OCI-LY3 (cell line): Measurements from ENCODE around the gene DCBLD1.

Experiments
- H2AFZ ChIP-seq: fragments of 200-600, 300-600 bp; shearing (Covaris generic); 2 replicates; pipeline ENCODE4 v1.6.0; 2014; ENCODE audit warnings: antibody characterized with exemption, low read depth, low read length
- H3K27ac ChIP-seq: fragments of 200-600, 300-600 bp; sonication (generic); 2 replicates; pipeline ENCODE4 v1.5.1; 2014; ENCODE audit warnings: mild to moderate bottlenecking, low read length, moderate library complexity, mixed read lengths
- H3K27me3 ChIP-seq: fragments of 200-600, 300-600 bp; sonication (generic); 2 replicates; pipeline ENCODE4 v1.6.1; 2014; ENCODE audit warnings: low read depth, low read length, mixed read lengths
- H3K36me3 ChIP-seq: fragments of 200-600, 300-600 bp; sonication (generic); replicated peaks from 2 replicates; pipeline ENCODE3; 2014; ENCODE audit warnings: low read depth, low read length, mixed read lengths
- H3K4me1 ChIP-seq: fragments of 300-600, 200-600 bp; sonication (generic); 2 replicates; pipeline ENCODE4 v1.6.1; 2014; ENCODE audit warnings: low read length, mixed read lengths
- H3K4me2 ChIP-seq: fragments of 200-600, 300-600 bp; sonication (generic); 2 replicates; pipeline ENCODE4 v1.6.1; 2014; ENCODE audit warnings: low read length, mixed read lengths
- H3K4me3 ChIP-seq: fragments of 300-600, 200-600 bp; sonication (generic); 2 replicates; pipeline ENCODE4 v1.5.1; 2014; ENCODE audit warnings: antibody characterized with exemption, mild to moderate bottlenecking, low read length, moderate library complexity
- H3K79me2 ChIP-seq: fragments of 300-600, 200-600 bp; shearing (Covaris generic); 2 replicates; pipeline ENCODE4 v1.6.1; 2014; ENCODE audit warnings: mild to moderate bottlenecking, low read length, mixed read lengths
- H3K9ac ChIP-seq: fragments of 300-600, 200-600 bp; shearing (Covaris generic); 2 replicates; pipeline ENCODE4 v1.6.0; 2014; ENCODE audit warnings: mild to moderate bottlenecking, low read length, moderate library complexity
- H3K9me3 ChIP-seq: fragments of 200-600, 300-600 bp; shearing (Covaris generic); 2 replicates; pipeline ENCODE4 v1.6.1; 2014; ENCODE audit warnings: low read length, mixed read lengths; ENCODE audit not compliant: insufficient read depth
- H4K20me1 ChIP-seq: fragments of 200-600, 300-600 bp; sonication (generic); 2 replicates; pipeline ENCODE4 v1.6.1; 2016; ENCODE audit warnings: low read length, mixed read lengths; ENCODE audit not compliant: insufficient read depth
- EZH2phosphoT487 ChIP-seq: fragments of 200-600 bp; shearing (Covaris generic); IDR thresholded peaks from 2 replicates; pipeline ENCODE4 v1.6.1; 2018; ENCODE audit warnings: antibody characterized with exemption, mixed run types, low read depth
- TF ChIP-seq, protein P1 (sequence below): fragments of 200-600, 300-600 bp; sonication (generic); IDR thresholded peaks from 2 replicates; pipeline ENCODE4 v1.5.1; 2014; ENCODE audit warnings: antibody characterized with exemption, low read length, low read depth

Gene DCBLD1

DNA sequence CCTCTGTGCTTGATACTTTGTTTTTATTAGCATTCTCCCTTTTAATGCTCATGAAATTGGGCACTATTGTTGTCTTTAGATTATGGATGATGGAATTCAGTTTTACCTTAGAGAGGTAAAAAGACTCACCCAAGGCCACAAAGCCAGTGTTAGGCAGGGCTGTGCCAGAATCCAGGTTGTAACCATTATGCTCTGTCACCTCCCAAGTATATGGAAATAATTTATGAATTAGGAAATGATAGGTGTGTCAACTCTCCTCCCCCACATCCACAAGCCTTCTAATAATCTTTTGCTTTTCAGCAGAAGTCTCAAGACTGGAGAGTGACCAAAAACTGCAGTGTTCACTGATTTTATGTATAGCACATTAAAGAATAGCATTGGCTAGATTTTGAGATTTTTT, 13.0 kb downstream of the DCBLD1 start:
- no peak overlapping the region for H3K9ac ChIP-seq
- peaks cover 26% of the 10 kb centered on the region for H3K4me1 ChIP-seq

DNA sequence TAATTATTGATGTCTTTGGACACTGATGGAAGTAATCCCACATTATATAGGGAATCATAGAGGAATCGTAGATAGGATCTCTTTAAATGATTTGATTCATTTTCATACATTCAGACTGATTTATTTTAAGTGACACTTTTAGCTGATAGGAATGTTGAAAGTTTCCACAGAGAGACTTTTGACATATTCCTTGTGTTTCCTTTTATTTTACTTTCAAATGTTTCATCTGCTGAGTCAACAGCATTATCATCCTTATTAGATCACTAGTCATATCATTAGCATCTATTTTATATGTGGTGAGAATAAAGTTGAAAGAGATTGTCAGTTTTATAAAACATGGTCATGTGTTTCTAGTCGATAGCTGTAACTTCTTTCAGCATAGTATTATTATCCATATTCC, 13.4 kb downstream of the DCBLD1 start:
- no peak overlapping the region for H2AFZ ChIP-seq
- peaks cover 30% of the 10 kb centered on the region for H3K4me1 ChIP-seq
- no peak overlapping the region for H3K4me2 ChIP-seq
- no peaks in the 10 kb centered on the region for H4K20me1 ChIP-seq
- no peak overlapping the region for H3K9ac ChIP-seq
- no peak overlapping the region for H3K4me3 ChIP-seq
- no peaks in the 10 kb centered on the region for H3K27me3 ChIP-seq
- no peaks in the 10 kb centered on the region for H3K79me2 ChIP-seq
- H3K27ac ChIP-seq = no peak overlapping the region
- H3K9me3 ChIP-seq = no peaks in the 10 kb centered on the region
- no peak for TF ChIP-seq EZH2phosphoT487
- TF ChIP-seq, protein P1, sequence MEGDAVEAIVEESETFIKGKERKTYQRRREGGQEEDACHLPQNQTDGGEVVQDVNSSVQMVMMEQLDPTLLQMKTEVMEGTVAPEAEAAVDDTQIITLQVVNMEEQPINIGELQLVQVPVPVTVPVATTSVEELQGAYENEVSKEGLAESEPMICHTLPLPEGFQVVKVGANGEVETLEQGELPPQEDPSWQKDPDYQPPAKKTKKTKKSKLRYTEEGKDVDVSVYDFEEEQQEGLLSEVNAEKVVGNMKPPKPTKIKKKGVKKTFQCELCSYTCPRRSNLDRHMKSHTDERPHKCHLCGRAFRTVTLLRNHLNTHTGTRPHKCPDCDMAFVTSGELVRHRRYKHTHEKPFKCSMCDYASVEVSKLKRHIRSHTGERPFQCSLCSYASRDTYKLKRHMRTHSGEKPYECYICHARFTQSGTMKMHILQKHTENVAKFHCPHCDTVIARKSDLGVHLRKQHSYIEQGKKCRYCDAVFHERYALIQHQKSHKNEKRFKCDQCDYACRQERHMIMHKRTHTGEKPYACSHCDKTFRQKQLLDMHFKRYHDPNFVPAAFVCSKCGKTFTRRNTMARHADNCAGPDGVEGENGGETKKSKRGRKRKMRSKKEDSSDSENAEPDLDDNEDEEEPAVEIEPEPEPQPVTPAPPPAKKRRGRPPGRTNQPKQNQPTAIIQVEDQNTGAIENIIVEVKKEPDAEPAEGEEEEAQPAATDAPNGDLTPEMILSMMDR = no peak
- no peaks in the 10 kb centered on the region for H3K36me3 ChIP-seq

More for the DNA sequence above, 13.0 kb downstream of the DCBLD1 start:
- Histone ChIP-seq H3K9me3 (no peaks in the 10 kb centered on the region), H3K4me3 (no peak overlapping the region), H3K4me2 (no peak overlapping the region), H3K79me2 (no peaks in the 10 kb centered on the region), H2AFZ (no peak overlapping the region), H4K20me1 (no peaks in the 10 kb centered on the region), H3K27ac (no peak overlapping the region), H3K27me3 (no peaks in the 10 kb centered on the region), H3K36me3 (no peaks in the 10 kb centered on the region)
- TF ChIP-seq, protein P1 = no peak
- no peak for TF ChIP-seq EZH2phosphoT487

DNA sequence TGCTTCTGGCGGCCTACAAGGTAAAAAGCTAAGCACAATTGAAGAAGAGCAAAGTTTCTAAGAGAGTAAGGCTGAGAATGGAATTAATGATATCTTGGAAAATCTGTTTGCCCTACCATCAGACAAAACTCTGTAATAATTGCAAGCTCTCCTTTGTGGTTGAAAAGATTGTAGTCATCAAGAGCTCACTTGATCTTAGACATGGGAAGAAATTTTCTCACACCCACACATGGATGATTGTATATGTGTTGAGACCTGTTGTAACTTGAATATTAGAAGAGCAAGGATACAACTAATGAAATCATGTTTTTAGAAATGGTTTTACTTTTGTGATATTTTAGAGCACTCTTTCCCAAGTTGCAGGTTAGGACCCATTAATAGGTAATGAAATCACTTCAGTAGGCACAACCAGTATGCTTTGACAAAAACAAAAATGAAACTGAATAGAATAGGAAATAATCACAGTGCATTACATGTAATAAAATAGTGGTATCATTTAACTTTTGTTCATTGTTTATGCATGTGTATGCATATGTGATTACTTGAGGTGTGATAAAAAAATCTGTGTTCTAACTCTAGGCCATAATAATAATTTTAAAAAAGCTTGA, 14.0 kb downstream of the DCBLD1 start:
- H3K4me2 ChIP-seq = no peak overlapping the region
- H3K4me3 ChIP-seq = no peak overlapping the region
- no peak overlapping the region for H3K9ac ChIP-seq
- H2AFZ ChIP-seq = no peak overlapping the region
- H3K36me3 ChIP-seq = no peaks in the 10 kb centered on the region
- H4K20me1 ChIP-seq = no peaks in the 10 kb centered on the region
- peaks cover 34% of the 10 kb centered on the region for H3K4me1 ChIP-seq
- H3K79me2 ChIP-seq = no peaks in the 10 kb centered on the region
- no peaks in the 10 kb centered on the region for H3K27me3 ChIP-seq
- H3K9me3 ChIP-seq = no peaks in the 10 kb centered on the region
- no peak for TF ChIP-seq EZH2phosphoT487
- TF ChIP-seq, protein P1 = no peak
- H3K27ac ChIP-seq = no peak overlapping the region

DNA sequence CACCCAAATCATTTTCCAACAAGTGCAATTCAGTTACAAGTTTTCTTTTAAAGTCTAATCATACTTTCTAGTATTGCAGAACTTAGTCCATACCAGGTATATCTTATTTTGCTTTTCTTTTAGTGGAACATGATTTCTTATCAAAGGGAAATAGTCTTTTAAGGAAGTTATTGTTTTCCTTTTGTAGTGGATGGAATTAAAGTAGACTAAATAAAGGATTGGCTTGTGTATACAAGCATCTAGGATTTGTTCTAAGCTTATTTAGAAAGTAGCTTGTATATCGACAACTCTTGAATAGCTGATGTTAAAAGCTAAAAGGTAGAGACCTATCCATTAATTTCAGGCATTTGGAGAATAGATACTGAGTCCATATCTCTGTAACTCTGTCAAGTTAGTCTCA, 14.8 kb downstream of the DCBLD1 start:
- H3K79me2 ChIP-seq = no peaks in the 10 kb centered on the region
- TF ChIP-seq, protein P1 = no peak
- no peak for TF ChIP-seq EZH2phosphoT487

More for the DNA sequence above, 14.8 kb downstream of the DCBLD1 start:
- H3K4me3 ChIP-seq = no peak overlapping the region
- H4K20me1 ChIP-seq = no peaks in the 10 kb centered on the region
- H2AFZ ChIP-seq = no peak overlapping the region
- no peak overlapping the region for H3K4me2 ChIP-seq
- no peaks in the 10 kb centered on the region for H3K36me3 ChIP-seq
- no peak overlapping the region for H3K9ac ChIP-seq
- H3K9me3 ChIP-seq = no peaks in the 10 kb centered on the region
- no peak overlapping the region for H3K27ac ChIP-seq
- peaks cover 38% of the 10 kb centered on the region for H3K4me1 ChIP-seq
- no peaks in the 10 kb centered on the region for H3K27me3 ChIP-seq
